ENCODE measurements around the gene MRPS21. TPM values are rescaled to one million over a fixed set of nuclear protein-coding genes. Genes with fewer than 3 reads are reported as not detected.
A peak's percentile ranks its signal among the peaks of the same experiment; 100 is the strongest.

MRPS21 gene
- total RNA-seq, 1 experiment from 2014 or later, result 62.6 TPM

GRCh38 chr1:150322310-150322709 is 28.6 kb downstream of the MRPS21 start:
- ChIA-PET POLR2A (ENCODE audit: unreplicated experiment) (no interaction called here), CTCF (no interaction called here)
- H3K79me2 ChIP-seq (ENCODE audit: low read depth), result peaks cover 40% of the 10 kb centered on the region

GRCh38 chr1:150332651-150333290 is 39.1 kb downstream of the MRPS21 start:
- TF ChIP-seq CTCF (conservative IDR thresholded peaks at IDR 0.05) (no peak), EZH2 (IDR thresholded peaks at IDR 0.05; ENCODE audit: low read depth) (no peak)
- Histone ChIP-seq H3K9me3 (ENCODE audit: insufficient read depth, low read depth) (no peaks in the 10 kb centered on the region), H3K4me2 (no peak overlapping the region), H3K4me3 (no peak overlapping the region), H4K20me1 (ENCODE audit: insufficient read depth) (no peaks in the 10 kb centered on the region; the same call in 1 of the 2 replicates), H3F3A (ENCODE audit: insufficient read depth, low read depth) (no peaks in the 10 kb centered on the region), H3K9me2 (ENCODE audit: insufficient read depth) (no peaks in the 10 kb centered on the region), H3K27ac (no peak overlapping the region), H3K27me3 (ENCODE audit: insufficient read depth, low read depth) (no peaks in the 10 kb centered on the region), H3K4me1 (replicated peaks; ENCODE audit: insufficient read depth) (no peaks in the 10 kb centered on the region), H2AFZ (no peak overlapping the region), H3K36me3 (ENCODE audit: low read depth) (peaks cover 44% of the 10 kb centered on the region), H3K79me2 (ENCODE audit: low read depth) (no peaks in the 10 kb centered on the region)
- ChIA-PET POLR2A (ENCODE audit: unreplicated experiment) (no interaction called here), CTCF (no interaction called here)
- no peak for DNase-seq
- no TSS peak for BruUV-seq (replicated peaks)
- intact Hi-C loops (cut with micrococcal nuclease; ENCODE audit: unreplicated experiment), result no loop called here

More at GRCh38 chr1:150322310-150322709, 28.6 kb downstream of the MRPS21 start:
- peak overlapping the region; percentile 84 for H3K27ac ChIP-seq
- H3K27me3 ChIP-seq (ENCODE audit: insufficient read depth, low read depth), result no peaks in the 10 kb centered on the region
- H3F3A ChIP-seq (ENCODE audit: insufficient read depth, low read depth), result peaks cover 16% of the 10 kb centered on the region
- no peaks in the 10 kb centered on the region for H3K9me2 ChIP-seq (ENCODE audit: insufficient read depth)
- H4K20me1 ChIP-seq (ENCODE audit: insufficient read depth), result no peaks in the 10 kb centered on the region; the same call in 1 of the 2 replicates
- peak overlapping the region; percentile 79 for H3K4me3 ChIP-seq
- TF ChIP-seq EZH2 (IDR thresholded peaks at IDR 0.05; ENCODE audit: low read depth), result no peak
- no peak for TF ChIP-seq CTCF (conservative IDR thresholded peaks at IDR 0.05)
- peak overlapping the region; percentile 97 for H3K4me2 ChIP-seq
- H3K4me1 ChIP-seq (replicated peaks; ENCODE audit: insufficient read depth), result peaks cover 16% of the 10 kb centered on the region
- H3K9me3 ChIP-seq (ENCODE audit: insufficient read depth, low read depth), result no peaks in the 10 kb centered on the region
- H2AFZ ChIP-seq, result no peak overlapping the region; the same call in 1 of the 2 replicates
- BruUV-seq (replicated peaks), result no TSS peak
- peaks cover 14% of the 10 kb centered on the region for H3K36me3 ChIP-seq (ENCODE audit: low read depth)
- DNase-seq, result peak in 1 of 2 experiments; percentile 67
- intact Hi-C loops (cut with micrococcal nuclease; ENCODE audit: unreplicated experiment), result loop anchor here (5.0 kb wide), 1 partner anchor 65 kb away; the partner anchor contains the start of gene CA14

GRCh38 chr1:150346316-150346715 is 52.7 kb downstream of the MRPS21 start:
- H3K9me2 ChIP-seq (ENCODE audit: insufficient read depth), result no peaks in the 10 kb centered on the region
- no peaks in the 10 kb centered on the region for H4K20me1 ChIP-seq (ENCODE audit: insufficient read depth)
- BruUV-seq (replicated peaks), result no TSS peak
- no peaks in the 10 kb centered on the region for H3K79me2 ChIP-seq (ENCODE audit: low read depth)
- H3K27me3 ChIP-seq (ENCODE audit: insufficient read depth, low read depth), result no peaks in the 10 kb centered on the region
- CTCF ChIA-PET, result no interaction called here
- POLR2A ChIA-PET (ENCODE audit: unreplicated experiment), result no interaction called here
- H3K4me2 ChIP-seq, result no peak overlapping the region
- H3K4me3 ChIP-seq, result no peak overlapping the region
- no peak for DNase-seq
- H3K36me3 ChIP-seq (ENCODE audit: low read depth), result peaks cover 33% of the 10 kb centered on the region
- no peaks in the 10 kb centered on the region for H3K9me3 ChIP-seq (ENCODE audit: insufficient read depth, low read depth)
- TF ChIP-seq EZH2 (IDR thresholded peaks at IDR 0.05; ENCODE audit: low read depth), result no peak
- no peak for TF ChIP-seq CTCF (conservative IDR thresholded peaks at IDR 0.05)
- H3K27ac ChIP-seq, result no peak overlapping the region
- intact Hi-C loops (cut with micrococcal nuclease; ENCODE audit: unreplicated experiment), result no loop called here
- H3F3A ChIP-seq (ENCODE audit: insufficient read depth, low read depth), result peaks cover 12% of the 10 kb centered on the region; the same call in 1 of the 2 replicates
- H2AFZ ChIP-seq, result no peak overlapping the region
- no peaks in the 10 kb centered on the region for H3K4me1 ChIP-seq (replicated peaks; ENCODE audit: insufficient read depth)
